GM23338 (cell line): ENCODE measurements around the gene DDT. TPM values are rescaled to one million over a fixed set of nuclear protein-coding genes. Genes with fewer than 3 reads are reported as not detected.

Experiments used
- ATAC-seq: fragments of 200-7000 bp; cut with Tn5 transposase; 3 replicates; pipeline ENCODE4 v1.9.1; 2020
- DNase-seq: peaks from one replicate; pipeline ENCODE4 v3.0.0-alpha.2; 2015; ENCODE audit warnings: low spot score
- H2AFZ ChIP-seq: fragments of 200-600 bp; sonication (generic); 2 replicates; pipeline ENCODE4 v1.8.0; 2016; ENCODE audit warnings: antibody characterized with exemption, mild to moderate bottlenecking, moderate library complexity
- H3F3A ChIP-seq: fragments of 200-600 bp; sonication (generic); replicated peaks from 2 replicates; pipeline ENCODE4 v1.8.0; 2017; ENCODE audit warnings: antibody characterized with exemption, mixed run types, low read depth
- H3K27ac ChIP-seq: fragments of 200-600 bp; sonication (generic); 2 replicates; pipeline ENCODE4 v1.6.1; 2016; ENCODE audit warnings: low read depth
- H3K27me3 ChIP-seq: fragments of 200-600 bp; sonication (generic); 2 replicates; pipeline ENCODE4 v1.8.0; 2016; ENCODE audit warnings: mild to moderate bottlenecking, mixed run types, moderate library complexity; ENCODE audit not compliant: insufficient read depth
- H3K36me3 ChIP-seq: fragments of 200-600 bp; sonication (generic); 2 replicates; pipeline ENCODE4 v1.8.0; 2016; ENCODE audit warnings: mild to moderate bottlenecking; ENCODE audit not compliant: insufficient read depth
- H3K4me1 ChIP-seq: fragments of 200-600 bp; sonication (generic); 2 replicates; pipeline ENCODE4 v1.8.0; 2016; ENCODE audit warnings: mild to moderate bottlenecking, moderate library complexity; ENCODE audit not compliant: insufficient read depth
- H3K4me2 ChIP-seq: fragments of 200-600 bp; sonication (generic); 2 replicates; pipeline ENCODE4 v1.7.1; 2017; ENCODE audit warnings: mixed run types
- H3K4me3 ChIP-seq: fragments of 200-600 bp; sonication (generic); 2 replicates; pipeline ENCODE4 v1.6.1; 2016; ENCODE audit warnings: mixed run types
- H3K79me2 ChIP-seq: fragments of 200-600 bp; sonication (generic); replicated peaks from 2 replicates; pipeline ENCODE4 v1.8.0; 2017; ENCODE audit warnings: mild to moderate bottlenecking; ENCODE audit not compliant: insufficient read depth
- H3K9me2 ChIP-seq: fragments of 200-600 bp; sonication (generic); 2 replicates; pipeline ENCODE4 v1.8.0; 2017; ENCODE audit not compliant: insufficient read depth
- H4K20me1 ChIP-seq: fragments of 200-600 bp; sonication (generic); replicated peaks from 2 replicates; pipeline ENCODE4 v1.8.0; 2017; ENCODE audit warnings: mild to moderate bottlenecking; ENCODE audit not compliant: insufficient read depth
- H3K27ac Mint-ChIP-seq: 2 replicates; pipeline ENCODE4 v1.8.0; 2020; ENCODE audit warnings: inconsistent platforms, mild to moderate bottlenecking, moderate library complexity, mixed read lengths
- H3K27me3 Mint-ChIP-seq: 3 replicates; pipeline ENCODE4 v1.8.0; 2022; ENCODE audit warnings: low read depth, mild to moderate bottlenecking, moderate library complexity, mixed read lengths, inconsistent platforms; ENCODE audit not compliant: insufficient read depth, poor library complexity
- H3K36me3 Mint-ChIP-seq: 3 replicates; pipeline ENCODE4 v1.8.0; 2021; ENCODE audit warnings: low read depth, mild to moderate bottlenecking, inconsistent platforms, moderate library complexity, mixed read lengths
- H3K4me1 Mint-ChIP-seq: 3 replicates; pipeline ENCODE4 v1.8.0; 2020; ENCODE audit warnings: mild to moderate bottlenecking, inconsistent platforms, mixed read lengths
- H3K4me3 Mint-ChIP-seq: 3 replicates; pipeline ENCODE4 v1.8.0; 2021; ENCODE audit warnings: moderate library complexity, mild to moderate bottlenecking, inconsistent platforms, mixed read lengths
- H3K9me3 Mint-ChIP-seq: 3 replicates; pipeline ENCODE4 v1.8.0; 2020; ENCODE audit warnings: moderate library complexity, mild to moderate bottlenecking, inconsistent platforms, mixed read lengths
- CREB1 ChIP-seq: fragments of 250-450 bp; sonication (Bioruptor Pico); IDR thresholded peaks from 2 replicates; pipeline ENCODE4 v1.5.0; 2020; ENCODE audit warnings: low read depth, mild to moderate bottlenecking, moderate library complexity
- CTCF ChIP-seq, 2 experiments: fragments of 200-600 bp in 1 of 2; sonication (generic) in 1 of 2; conservative IDR thresholded peaks; 2 replicates each; pipeline versions ENCODE4 v1.5.1 to v1.6.1; 2016 to 2017; ENCODE audit warnings: antibody characterized with exemption in 2 of 2, low read depth in 2 of 2, mild to moderate bottlenecking in 2 of 2, moderate library complexity in 1 of 2
- EZH2 ChIP-seq: fragments of 200-600 bp; sonication (generic); IDR thresholded peaks from one replicate; pipeline ENCODE4 v1.8.0; 2017; ENCODE audit warnings: antibody characterized with exemption, mild to moderate bottlenecking, low read depth; ENCODE audit not compliant: unreplicated experiment
- EZH2phosphoT487 ChIP-seq: fragments of 200-600 bp; sonication (generic); IDR thresholded peaks from one replicate; pipeline ENCODE4 v1.8.1; 2018; ENCODE audit warnings: antibody characterized with exemption; ENCODE audit not compliant: unreplicated experiment
- JUNB ChIP-seq: IDR thresholded peaks from one replicate; pipeline ENCODE4 v1.6.1; 2016; ENCODE audit warnings: antibody characterized with exemption; ENCODE audit not compliant: unreplicated experiment
- NANOG ChIP-seq: IDR thresholded peaks from 2 replicates; pipeline ENCODE4 v1.6.1; 2016; ENCODE audit warnings: antibody characterized with exemption, borderline replicate concordance
- POLR2AphosphoS5 ChIP-seq: IDR thresholded peaks from 2 replicates; pipeline ENCODE4 v1.6.1; 2016; ENCODE audit warnings: antibody characterized with exemption, low read depth
- REST ChIP-seq: IDR thresholded peaks from one replicate; pipeline ENCODE4 v1.6.1; 2018; ENCODE audit warnings: antibody characterized with exemption; ENCODE audit not compliant: unreplicated experiment
- STAT1 ChIP-seq: IDR thresholded peaks from one replicate; pipeline ENCODE4 v1.6.1; 2016; ENCODE audit warnings: antibody characterized with exemption; ENCODE audit not compliant: unreplicated experiment
- ZNF114 ChIP-seq: fragments of 250-450 bp; sonication (Bioruptor Pico); IDR thresholded peaks from 2 replicates; pipeline ENCODE4 v1.5.0; 2020; ENCODE audit warnings: mild to moderate bottlenecking, moderate library complexity
- ZNF331 ChIP-seq: fragments of 250-450 bp; sonication (Bioruptor Pico); IDR thresholded peaks from 2 replicates; pipeline ENCODE4 v1.5.0; 2020; ENCODE audit warnings: low read depth, mild to moderate bottlenecking, moderate library complexity
- ZNF462 ChIP-seq: fragments of 250-450 bp; sonication (Bioruptor Pico); IDR thresholded peaks from 2 replicates; pipeline ENCODE4 v1.5.0; 2020; ENCODE audit warnings: mild to moderate bottlenecking, moderate library complexity
- polyA plus RNA-seq: library from polyadenylated mRNA; unstranded; fragments of >200 nt; fragmentation: Nextera tagmentation; extraction: Ambion mirVana; gene quantifications from 2 replicates; pipeline ENCODE4 v1.2.1, GENCODE V29; 2016
- total RNA-seq: library from RNA; depleted of rRNA; stranded (reverse); fragments of >200 nt; shearing (Covaris generic); gene quantifications from 2 replicates; pipeline ENCODE4 v1.2.3, GENCODE V29; 2014
- TF ChIP-seq, protein P1 (sequence below): IDR thresholded peaks from 2 replicates; pipeline ENCODE4 v1.6.1; 2016; ENCODE audit warnings: antibody characterized with exemption

DDT gene
- total and polyA plus RNA-seq, 2 experiments from 2014 or later = 150 to 232 TPM

GRCh38 chr22:23939017-23939357 lies 35.3 kb downstream of the DDT start:
- DNase-seq (no peak), ATAC-seq (no peak)
- H3K27ac ChIP-seq = no peak overlapping the region
- H3K9me3 Mint-ChIP-seq = no peaks in the 10 kb centered on the region
- no peaks in the 10 kb centered on the region for H3K79me2 ChIP-seq
- no peaks in the 10 kb centered on the region for H3K9me2 ChIP-seq
- no peaks in the 10 kb centered on the region for H3K4me1 ChIP-seq
- no peak overlapping the region for H3K4me3 Mint-ChIP-seq
- no peaks in the 10 kb centered on the region for H3K36me3 ChIP-seq
- no peaks in the 10 kb centered on the region for H3K36me3 Mint-ChIP-seq
- H3K27me3 ChIP-seq = no peaks in the 10 kb centered on the region
- TF ChIP-seq REST (no peak), POLR2AphosphoS5 (no peak), CREB1 (CRISPR knock-in tag) (no peak), EZH2phosphoT487 (no peak), CTCF (conservative IDR thresholded peaks at IDR 0.05; ENCODE audit: low read depth in 2 of 2) (no peak), ZNF331 (CRISPR knock-in tag) (no peak), ZNF114 (CRISPR knock-in tag) (no peak), STAT1 (no peak), NANOG (no peak), EZH2 (no peak), JUNB (no peak), ZNF462 (no peak)
- TF ChIP-seq, protein P1, sequence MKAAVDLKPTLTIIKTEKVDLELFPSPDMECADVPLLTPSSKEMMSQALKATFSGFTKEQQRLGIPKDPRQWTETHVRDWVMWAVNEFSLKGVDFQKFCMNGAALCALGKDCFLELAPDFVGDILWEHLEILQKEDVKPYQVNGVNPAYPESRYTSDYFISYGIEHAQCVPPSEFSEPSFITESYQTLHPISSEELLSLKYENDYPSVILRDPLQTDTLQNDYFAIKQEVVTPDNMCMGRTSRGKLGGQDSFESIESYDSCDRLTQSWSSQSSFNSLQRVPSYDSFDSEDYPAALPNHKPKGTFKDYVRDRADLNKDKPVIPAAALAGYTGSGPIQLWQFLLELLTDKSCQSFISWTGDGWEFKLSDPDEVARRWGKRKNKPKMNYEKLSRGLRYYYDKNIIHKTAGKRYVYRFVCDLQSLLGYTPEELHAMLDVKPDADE = no peak
- H2AFZ ChIP-seq = no peak overlapping the region
- no peaks in the 10 kb centered on the region for H4K20me1 ChIP-seq
- H3K4me2 ChIP-seq = no peak overlapping the region
- no peak overlapping the region for H3K4me3 ChIP-seq
- H3K27ac Mint-ChIP-seq = no peak overlapping the region
- no peaks in the 10 kb centered on the region for H3F3A ChIP-seq
- no peaks in the 10 kb centered on the region for H3K4me1 Mint-ChIP-seq
- peaks cover 1% of the 10 kb centered on the region for H3K27me3 Mint-ChIP-seq
